Stomach (tissue), 4 donors: ENCODE data around the gene CPE.

Experiments
- CTCF ChIP-seq, 7 experiments: fragments of 450-650 bp in 4 of 7; fragments of 200-600 bp in 3 of 7; sonication (generic) in 3 of 7; IDR thresholded peaks; one replicate each; pipeline ENCODE4 v1.5.1; 2016 to 2019; ENCODE audit warnings: antibody characterized with exemption in 7 of 7, control low read depth in 2 of 7, mild to moderate bottlenecking in 1 of 7
- POLR2A ChIP-seq, 4 donors: fragments of 450-650 bp; IDR thresholded peaks; one replicate each; pipeline ENCODE4 v1.6.1; 2016; ENCODE audit warnings: antibody characterized with exemption in 4 of 4, control low read depth in 2 of 4, mild to moderate bottlenecking in 1 of 4, moderate library complexity in 1 of 4
- POLR2AphosphoS5 ChIP-seq, 3 donors: sonication (generic); formaldehyde crosslinking; IDR thresholded peaks; one replicate each; pipeline ENCODE4 v1.6.1; 2016; ENCODE audit warnings: antibody characterized with exemption in 3 of 3

GRCh38 chr4:165508372-165509120 is 129.7 kb downstream of the CPE start:
- TF ChIP-seq POLR2AphosphoS5 (IDR thresholded peaks at IDR 0.05) (no peak), CTCF (IDR thresholded peaks at IDR 0.05) (no peak), POLR2A (IDR thresholded peaks at IDR 0.05) (no peak)
